Memory B cell (primary cell): ENCODE results near the gene VCAM1.
A peak's percentile ranks its signal among the peaks of the same experiment; 100 is the strongest.
"Not testable (repeated sequence)": the region's sequence is repeated elsewhere in the genome, so short reads cannot be mapped to it uniquely, and the experiment has no call there.

ENCODE experiments used
- ATAC-seq: fragments of 150-1000 bp; cut with Tn5 transposase; 2 replicates; pipeline ENCODE4 v1.10.0; 2021; ENCODE audit warnings: low read depth, mild to moderate bottlenecking, moderate library complexity
- DNase-seq, 2 donors: peaks; one replicate each; pipeline ENCODE4 v3.0.0; 2022; ENCODE audit warnings: low spot score in 2 of 2
- H3K27ac Mint-ChIP-seq: one replicate; pipeline ENCODE4 v1.8.0; 2022; ENCODE audit warnings: mild to moderate bottlenecking, moderate library complexity, mixed read lengths
- H3K27me3 Mint-ChIP-seq: one replicate; pipeline ENCODE4 v1.8.0; 2022; ENCODE audit warnings: mixed read lengths
- H3K36me3 Mint-ChIP-seq: one replicate; pipeline ENCODE4 v1.8.0; 2022; ENCODE audit warnings: mild to moderate bottlenecking, mixed read lengths
- H3K4me1 Mint-ChIP-seq: one replicate; pipeline ENCODE4 v1.8.0; 2022; ENCODE audit warnings: mixed read lengths
- H3K4me3 Mint-ChIP-seq: one replicate; pipeline ENCODE4 v1.8.0; 2022; ENCODE audit warnings: mild to moderate bottlenecking, moderate library complexity, mixed read lengths
- H3K9me3 Mint-ChIP-seq: one replicate; pipeline ENCODE4 v1.8.0; 2022; ENCODE audit warnings: mixed read lengths

Gene VCAM1

GRCh38 chr1:100719490-100719889, at the start of gene VCAM1:
Gene VCAM1 (plus strand): TSS chr1:100719742. CDS start chr1:100719861, 119 bp downstream.
- peaks cover 6% of the 10 kb centered on the region for H3K27me3 Mint-ChIP-seq
- no peak within 1 kb of the TSS for H3K27ac Mint-ChIP-seq
- no peak within 1 kb of the TSS for H3K4me3 Mint-ChIP-seq
- no peaks in the 10 kb centered on the region for H3K9me3 Mint-ChIP-seq
- H3K36me3 Mint-ChIP-seq = no peaks in the 10 kb centered on the region
- ATAC-seq (no peak), DNase-seq (no peak)
- H3K4me1 Mint-ChIP-seq = peaks cover 5% of the 10 kb centered on the region

DNA sequence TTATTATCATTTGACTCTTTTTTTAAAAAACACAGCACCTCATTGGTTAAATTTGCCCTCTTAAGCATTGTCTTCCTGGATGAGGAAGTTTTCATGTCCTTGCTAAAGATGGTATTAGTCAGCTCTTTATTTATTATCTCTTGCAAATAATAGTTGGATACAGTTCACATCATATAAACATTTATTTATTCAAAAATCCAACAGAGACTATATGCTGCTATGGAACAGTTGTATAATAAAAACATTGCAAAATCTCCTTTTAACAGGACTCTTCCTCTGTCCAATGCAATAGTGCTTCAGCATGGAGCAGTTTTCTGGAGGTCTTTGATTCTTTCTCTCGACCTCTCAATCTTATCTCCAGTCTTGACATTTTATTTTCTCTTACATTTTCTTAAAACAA, 49.5 kb upstream of the VCAM1 start:
- no peak overlapping the region for H3K27ac Mint-ChIP-seq
- H3K4me1 Mint-ChIP-seq = no peaks in the 10 kb centered on the region
- ATAC-seq (no peak), DNase-seq (no peak)
- H3K36me3 Mint-ChIP-seq = no peaks in the 10 kb centered on the region
- peaks cover 4% of the 10 kb centered on the region for H3K9me3 Mint-ChIP-seq
- peaks cover 4% of the 10 kb centered on the region for H3K27me3 Mint-ChIP-seq
- no peak overlapping the region for H3K4me3 Mint-ChIP-seq

- no peak for DNase-seq
- H3K27me3 Mint-ChIP-seq = peaks cover 4% of the 10 kb centered on the region
- no peak for ATAC-seq
- no peaks in the 10 kb centered on the region for H3K36me3 Mint-ChIP-seq
- no peaks in the 10 kb centered on the region for H3K4me1 Mint-ChIP-seq
- no peak overlapping the region for H3K4me3 Mint-ChIP-seq
- H3K9me3 Mint-ChIP-seq = peaks cover 4% of the 10 kb centered on the region
- H3K27ac Mint-ChIP-seq = no peak overlapping the region
Measured at GRCh38 chr1:100671601-100672000, 47.9 kb upstream of the VCAM1 start.

DNA sequence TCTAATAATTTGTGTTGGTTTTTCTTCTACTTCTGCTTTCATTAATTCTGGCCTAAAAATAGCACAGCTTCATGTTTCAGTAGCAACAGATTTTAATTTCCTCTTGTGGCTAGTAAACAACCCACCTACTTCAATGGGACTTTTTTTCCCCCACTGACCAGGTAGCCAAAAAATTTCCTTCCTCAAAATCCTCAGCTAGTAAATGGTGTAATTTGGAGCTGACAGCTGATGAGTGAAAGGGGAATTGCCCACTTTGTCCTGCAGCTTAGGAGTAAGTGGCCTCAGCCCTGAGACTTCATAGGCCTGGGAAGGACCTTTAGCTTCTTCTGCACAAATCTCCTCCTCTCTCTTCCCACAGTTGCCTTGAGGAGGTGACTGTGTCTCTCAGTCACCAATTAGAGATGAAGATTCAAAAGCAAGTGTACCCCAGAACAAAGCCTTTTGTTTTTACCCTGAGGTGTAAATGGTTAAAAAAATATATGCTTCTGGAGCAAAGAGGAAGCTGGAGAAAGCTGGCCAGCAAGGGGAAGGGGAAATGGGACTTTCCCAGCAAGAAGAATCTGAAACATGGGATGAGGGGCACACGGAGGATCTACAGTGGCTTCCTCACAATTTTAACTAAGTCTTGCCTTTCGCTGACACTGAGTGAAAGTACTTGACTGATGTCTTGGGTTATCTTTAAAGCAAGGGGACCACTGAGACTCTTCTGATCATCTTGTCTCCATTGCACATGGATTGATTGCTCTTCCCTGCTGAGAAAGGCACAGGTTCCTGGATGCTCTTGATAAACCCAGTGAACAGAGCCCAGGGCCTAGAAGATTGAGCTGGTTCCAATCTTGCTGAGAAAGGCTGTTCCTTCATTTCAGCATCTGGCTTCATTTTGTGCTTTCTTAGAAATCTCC, 35.8 kb upstream of the VCAM1 start:
- Mint-ChIP-seq H3K4me3 (peak overlapping the region; percentile 58), H3K27me3 (no peaks in the 10 kb centered on the region), H3K9me3 (peaks cover 11% of the 10 kb centered on the region), H3K4me1 (peaks cover 25% of the 10 kb centered on the region), H3K27ac (peak overlapping the region; percentile 95), H3K36me3 (peaks cover 5% of the 10 kb centered on the region)
- ATAC-seq = peak; percentile 91
- DNase-seq = no peak

DNA sequence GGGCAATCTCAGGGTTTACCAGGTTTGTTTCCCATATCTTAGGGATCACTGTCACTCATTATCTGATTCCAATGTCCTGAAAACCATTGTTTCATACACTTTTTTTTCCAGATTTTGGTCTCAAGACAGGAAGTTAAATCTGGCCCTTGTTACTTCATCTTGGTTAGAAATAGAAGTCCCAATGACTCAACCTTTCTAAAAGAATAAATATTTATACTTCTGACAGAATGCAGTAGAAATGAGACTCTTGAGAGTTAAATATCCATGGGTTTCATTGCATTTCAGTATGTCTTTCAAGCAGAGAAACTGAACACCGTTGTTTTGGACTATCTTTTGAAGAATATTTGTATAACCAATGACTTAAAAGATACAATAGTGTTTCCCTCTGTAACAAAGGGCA, 19.8 kb upstream of the VCAM1 start:
- Mint-ChIP-seq H3K36me3 (peaks cover 1% of the 10 kb centered on the region), H3K9me3 (peaks cover 4% of the 10 kb centered on the region), H3K27ac (no peak overlapping the region), H3K27me3 (peaks cover 10% of the 10 kb centered on the region), H3K4me1 (no peaks in the 10 kb centered on the region), H3K4me3 (no peak overlapping the region)
- no peak for DNase-seq
- no peak for ATAC-seq

GRCh38 chr1:100700586-100700985, 19.0 kb upstream of the VCAM1 start:
- Mint-ChIP-seq H3K36me3 (no peaks in the 10 kb centered on the region), H3K4me1 (no peaks in the 10 kb centered on the region), H3K9me3 (peaks cover 2% of the 10 kb centered on the region), H3K27me3 (peaks cover 10% of the 10 kb centered on the region), H3K27ac (no peak overlapping the region), H3K4me3 (no peak overlapping the region)
- DNase-seq = no peak
- no peak for ATAC-seq

GRCh38 chr1:100703052-100703451, 16.5 kb upstream of the VCAM1 start:
- H3K36me3 Mint-ChIP-seq = no peaks in the 10 kb centered on the region
- no peak overlapping the region for H3K4me3 Mint-ChIP-seq
- no peak for DNase-seq
- H3K27me3 Mint-ChIP-seq = peaks cover 10% of the 10 kb centered on the region
- H3K9me3 Mint-ChIP-seq = peaks cover 2% of the 10 kb centered on the region
- H3K4me1 Mint-ChIP-seq = no peaks in the 10 kb centered on the region
- ATAC-seq = no peak
- no peak overlapping the region for H3K27ac Mint-ChIP-seq

GRCh38 chr1:100703716-100704115, 15.8 kb upstream of the VCAM1 start:
- Mint-ChIP-seq H3K9me3 (peaks cover 2% of the 10 kb centered on the region), H3K36me3 (no peaks in the 10 kb centered on the region), H3K27ac (no peak overlapping the region), H3K4me1 (no peaks in the 10 kb centered on the region), H3K27me3 (peaks cover 10% of the 10 kb centered on the region), H3K4me3 (no peak overlapping the region)
- DNase-seq (no peak), ATAC-seq (no peak)

- Mint-ChIP-seq H3K36me3 (no peaks in the 10 kb centered on the region), H3K9me3 (no peaks in the 10 kb centered on the region), H3K4me3 (no peak overlapping the region), H3K27me3 (peaks cover 8% of the 10 kb centered on the region), H3K4me1 (no peaks in the 10 kb centered on the region), H3K27ac (no peak overlapping the region)
- DNase-seq (no peak), ATAC-seq (no peak)
Measured at GRCh38 chr1:100704473-100704872, 15.1 kb upstream of the VCAM1 start.

- H3K9me3 Mint-ChIP-seq = no peaks in the 10 kb centered on the region
Measured at GRCh38 chr1:100706296-100706695, 13.2 kb upstream of the VCAM1 start.

GRCh38 chr1:100706856-100707255, 12.7 kb upstream of the VCAM1 start:
- H3K36me3 Mint-ChIP-seq = no peaks in the 10 kb centered on the region
- no peaks in the 10 kb centered on the region for H3K4me1 Mint-ChIP-seq
- no peak overlapping the region for H3K4me3 Mint-ChIP-seq
- no peak overlapping the region for H3K27ac Mint-ChIP-seq
- H3K27me3 Mint-ChIP-seq = peaks cover 10% of the 10 kb centered on the region
- no peak for ATAC-seq
- no peaks in the 10 kb centered on the region for H3K9me3 Mint-ChIP-seq
- no peak for DNase-seq

More at GRCh38 chr1:100706296-100706695, 13.2 kb upstream of the VCAM1 start:
- H3K4me3 Mint-ChIP-seq = no peak overlapping the region
- no peaks in the 10 kb centered on the region for H3K36me3 Mint-ChIP-seq
- H3K27me3 Mint-ChIP-seq = peaks cover 12% of the 10 kb centered on the region
- no peak overlapping the region for H3K27ac Mint-ChIP-seq
- ATAC-seq = no peak
- no peaks in the 10 kb centered on the region for H3K4me1 Mint-ChIP-seq
- no peak for DNase-seq

DNA sequence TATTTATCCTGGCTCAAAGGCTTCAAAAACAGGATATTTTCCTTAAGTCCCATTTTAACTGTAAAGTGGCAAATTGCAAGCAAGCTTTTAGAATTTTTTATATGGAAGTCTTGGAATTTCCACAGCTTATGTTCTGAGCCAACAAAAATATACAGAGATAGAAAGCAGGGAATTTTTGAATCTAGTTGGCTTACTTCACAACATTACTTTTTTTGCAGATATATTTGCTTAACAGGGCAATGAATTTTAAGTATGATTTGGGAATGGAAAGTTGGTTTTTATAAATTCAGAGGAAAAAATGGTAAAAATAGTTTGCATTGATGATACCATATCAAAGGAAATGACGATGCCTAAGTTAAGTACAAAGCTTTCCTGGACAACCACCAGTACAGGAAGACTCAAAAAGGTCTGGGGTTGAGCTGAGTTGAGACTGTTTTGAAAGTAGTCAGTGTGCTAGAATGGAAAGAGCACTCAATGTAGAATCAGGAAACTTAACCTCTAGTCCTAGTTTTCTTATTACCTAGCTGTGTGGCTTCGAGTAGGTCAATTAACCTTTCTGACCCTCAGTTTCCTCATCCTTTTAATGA, 11.0 kb upstream of the VCAM1 start:
- Mint-ChIP-seq H3K9me3 (peaks cover 1% of the 10 kb centered on the region), H3K36me3 (no peaks in the 10 kb centered on the region), H3K27ac (no peak overlapping the region), H3K27me3 (peaks cover 11% of the 10 kb centered on the region), H3K4me3 (no peak overlapping the region), H3K4me1 (no peaks in the 10 kb centered on the region)
- ATAC-seq = no peak
- no peak for DNase-seq

DNA sequence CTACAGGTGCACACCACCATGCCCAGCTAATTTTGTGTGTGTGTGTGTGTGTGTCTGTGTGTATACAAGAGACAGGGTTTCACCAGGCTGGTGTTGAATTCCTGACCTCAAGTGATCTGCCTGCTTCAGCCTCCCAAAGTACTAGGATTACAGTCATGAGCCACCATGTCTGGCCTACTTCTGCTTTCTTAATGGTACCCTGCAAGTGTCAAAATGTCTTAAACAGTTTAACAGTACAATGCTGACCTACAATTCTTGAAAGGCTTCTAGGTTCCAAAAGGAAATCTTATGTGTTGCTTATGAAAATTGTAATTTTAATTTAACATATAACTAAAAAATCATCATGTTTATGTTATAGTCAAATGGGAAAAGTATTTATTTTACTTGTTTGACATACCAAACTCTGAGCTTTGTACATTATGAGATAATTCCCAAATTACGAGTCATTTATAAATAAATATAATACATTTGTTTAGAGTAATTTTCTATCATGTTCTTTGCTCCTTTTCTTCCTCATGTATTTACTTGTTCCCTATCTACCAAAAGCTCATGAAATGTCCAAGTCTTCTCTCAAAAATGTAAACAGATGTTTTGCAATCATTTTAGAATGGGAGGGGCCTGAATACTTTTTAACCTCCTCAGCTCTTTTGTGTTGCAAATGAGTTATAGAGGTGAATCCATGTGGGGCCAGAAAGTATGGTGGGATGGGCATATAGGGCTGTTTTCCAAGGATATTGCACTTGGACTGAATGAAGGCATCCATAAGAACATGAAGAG, 8.4 kb upstream of the VCAM1 start:
- H3K27ac Mint-ChIP-seq = no peak overlapping the region
- no peak for ATAC-seq
- H3K4me3 Mint-ChIP-seq = no peak overlapping the region
- no peak for DNase-seq
- no peaks in the 10 kb centered on the region for H3K36me3 Mint-ChIP-seq
- H3K4me1 Mint-ChIP-seq = no peaks in the 10 kb centered on the region
- H3K9me3 Mint-ChIP-seq = peaks cover 1% of the 10 kb centered on the region
- peaks cover 7% of the 10 kb centered on the region for H3K27me3 Mint-ChIP-seq

DNA sequence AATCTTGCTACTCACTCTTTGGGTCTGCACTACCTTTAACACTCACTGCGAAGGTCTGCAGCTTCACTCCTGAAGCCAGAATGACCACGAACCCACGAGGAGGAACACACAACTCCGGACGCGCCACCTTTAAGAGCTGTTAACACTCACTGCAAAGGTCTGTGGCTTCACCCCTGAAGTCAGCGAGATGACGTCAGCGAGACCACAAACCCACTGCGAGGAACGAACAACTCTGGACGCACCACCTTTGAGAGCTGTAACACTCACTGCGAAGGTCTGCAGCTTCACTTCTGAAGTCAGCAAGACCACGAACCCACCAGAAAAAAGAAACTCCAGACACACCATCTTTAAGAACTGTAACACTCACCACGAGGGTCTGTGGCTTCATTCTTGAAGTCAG, 6.5 kb upstream of the VCAM1 start:
- not testable (repeated sequence) for H3K9me3 Mint-ChIP-seq, DNase-seq, H3K36me3 Mint-ChIP-seq, ATAC-seq, H3K27ac Mint-ChIP-seq, H3K4me3 Mint-ChIP-seq, H3K27me3 Mint-ChIP-seq, H3K4me1 Mint-ChIP-seq
